CD1c-positive myeloid dendritic cell (primary cell): ENCODE data around the gene UBE3A.
A peak's percentile ranks its signal among the peaks of the same experiment; 100 is the strongest.
"Not testable (repeated sequence)": the region's sequence is repeated elsewhere in the genome, so short reads cannot be mapped to it uniquely, and the experiment has no call there.

Source experiments
- DNase-seq: peaks from one replicate; pipeline ENCODE4 v3.0.0-alpha.2; 2016; ENCODE audit errors: extremely low spot score

UBE3A gene

DNA sequence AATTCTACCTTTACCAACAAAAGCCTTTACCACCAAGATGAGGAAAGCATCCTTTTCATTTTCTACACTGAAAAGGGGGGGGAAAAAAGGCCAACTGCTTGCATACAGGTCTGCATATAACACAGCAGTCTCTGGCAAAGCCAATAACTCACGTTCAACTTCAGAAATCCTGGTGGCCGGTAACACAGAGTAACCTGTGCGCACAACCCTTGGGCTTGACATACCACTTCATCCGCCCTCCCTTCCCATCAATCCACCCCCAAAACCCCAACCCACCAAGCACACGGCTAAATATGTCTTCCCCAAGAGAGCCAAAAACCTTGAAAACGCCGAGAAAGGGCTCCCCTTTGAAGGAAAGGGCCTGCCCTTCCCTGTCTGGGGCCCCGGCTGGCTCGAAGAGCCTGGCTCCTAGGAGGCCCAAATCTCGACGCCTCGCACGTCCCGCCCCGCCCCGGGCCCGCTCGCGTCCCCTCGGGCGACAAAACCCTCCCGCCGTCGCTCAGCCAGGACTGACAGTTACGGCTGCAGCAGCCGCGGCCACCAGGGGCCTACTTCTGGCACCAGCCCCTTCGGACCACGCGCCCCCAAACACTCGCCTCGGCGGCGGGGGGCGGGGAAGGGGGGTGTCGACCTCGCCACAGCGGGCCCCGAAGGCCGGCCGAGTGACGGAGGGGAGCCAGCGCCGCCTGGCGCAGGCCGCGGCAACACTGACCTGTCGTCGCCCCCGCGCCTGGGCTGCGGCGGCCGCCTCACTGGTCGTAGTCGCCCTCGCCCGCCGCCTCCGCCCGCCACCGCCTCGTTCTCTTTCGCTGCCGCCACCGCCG, 835 bp downstream of the UBE3A start:
- peak; percentile 79 for DNase-seq

- no peak for DNase-seq
These were observed 2.1 kb downstream of the UBE3A start for GRCh38 chr15:25436707-25437106.

DNA sequence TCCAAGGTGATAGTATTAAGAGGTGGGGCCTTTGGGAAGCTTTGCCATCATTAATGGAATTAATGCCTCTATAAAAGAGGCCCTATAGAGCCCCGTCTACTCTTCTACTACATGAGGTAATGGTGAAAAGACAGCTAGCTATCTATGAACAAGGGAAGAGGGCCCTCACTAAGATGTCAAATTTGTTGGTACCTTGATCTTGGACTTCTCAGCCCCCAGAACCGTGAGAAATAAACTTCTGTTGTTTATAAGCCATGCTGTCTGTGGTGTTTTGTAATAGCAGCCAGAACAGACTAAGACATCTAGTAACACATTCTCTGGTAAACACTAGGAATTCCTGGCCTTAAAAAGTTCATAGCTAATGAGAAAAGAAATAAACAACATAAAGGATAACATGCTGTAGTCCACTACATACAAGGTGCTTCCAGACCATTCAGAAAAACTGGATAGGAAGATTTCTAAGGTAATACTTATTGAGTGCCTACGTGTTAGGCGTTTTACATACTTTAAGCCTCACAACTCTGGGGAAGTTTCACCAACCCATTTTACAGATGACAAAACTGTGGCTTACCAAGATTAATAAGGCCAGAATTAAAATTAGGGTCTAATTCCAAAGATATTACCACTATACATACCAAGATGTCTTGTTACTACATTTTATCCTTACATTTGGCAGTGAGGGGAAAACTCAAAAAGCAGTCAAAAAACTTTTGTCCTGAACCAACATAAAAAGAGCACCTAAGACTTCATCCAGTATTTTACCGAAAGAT, 3.2 kb downstream of the UBE3A start:
- no peak for DNase-seq

DNA sequence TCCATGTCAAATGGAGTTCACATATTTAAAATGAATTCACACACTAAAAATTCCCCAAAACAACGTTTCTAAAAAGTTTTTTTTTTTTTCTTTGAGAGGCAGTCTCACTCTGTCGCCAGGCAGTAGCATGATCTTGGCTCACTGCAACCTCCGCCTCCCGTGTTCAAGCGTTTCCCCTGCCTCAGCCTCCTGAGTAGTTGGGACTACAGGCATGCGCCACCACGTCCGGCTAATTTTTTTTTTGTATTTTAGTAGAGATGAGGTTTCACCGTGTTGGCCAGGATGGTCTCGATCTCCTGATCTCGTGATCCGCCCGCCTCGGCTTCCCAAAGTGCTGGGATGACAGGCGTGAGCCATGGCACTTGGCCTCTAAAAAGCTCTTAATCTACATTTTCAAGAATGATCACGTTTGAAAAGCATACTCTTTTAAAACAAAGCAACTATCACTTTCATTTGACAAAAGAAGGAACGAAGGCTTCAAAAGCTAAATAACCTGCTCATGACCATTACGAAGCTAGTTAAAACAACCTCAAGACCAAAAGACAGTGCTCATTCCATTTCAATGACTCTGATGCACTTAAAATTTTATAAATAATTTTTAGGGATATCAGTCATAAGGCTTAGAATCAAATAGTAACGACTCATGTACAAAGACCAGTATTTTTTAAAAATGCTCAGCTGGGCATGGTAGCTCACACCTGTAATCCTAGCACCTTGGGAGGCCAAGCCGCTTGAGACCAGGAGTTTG, 5.5 kb downstream of the UBE3A start:
- DNase-seq, result no peak

- no peak for DNase-seq
These were observed 6.8 kb downstream of the UBE3A start for GRCh38 chr15:25431836-25432561.

GRCh38 chr15:25427861-25428260, 11.0 kb downstream of the UBE3A start:
- DNase-seq, result no peak

- no peak for DNase-seq
These were observed 11.8 kb downstream of the UBE3A start for GRCh38 chr15:25426896-25427610.

DNA sequence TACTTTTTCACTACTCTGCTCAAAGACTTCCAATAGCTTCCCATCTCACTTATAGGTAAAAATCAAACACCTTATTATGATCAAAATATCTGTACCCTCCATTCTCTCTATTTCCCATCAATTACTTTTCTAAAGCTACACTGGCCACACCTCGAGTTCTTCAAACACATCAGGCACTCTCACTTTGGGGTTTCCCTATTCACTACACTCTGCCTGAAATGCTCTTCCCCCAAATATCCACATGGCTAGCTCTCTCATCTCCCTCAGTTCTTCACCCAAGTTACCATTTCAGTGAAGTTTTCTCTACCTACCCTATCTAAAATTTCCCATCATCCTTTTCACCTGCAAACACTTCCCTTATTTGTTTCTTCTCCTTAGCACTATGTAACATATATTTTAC, 14.8 kb downstream of the UBE3A start:
- DNase-seq, result no peak

DNA sequence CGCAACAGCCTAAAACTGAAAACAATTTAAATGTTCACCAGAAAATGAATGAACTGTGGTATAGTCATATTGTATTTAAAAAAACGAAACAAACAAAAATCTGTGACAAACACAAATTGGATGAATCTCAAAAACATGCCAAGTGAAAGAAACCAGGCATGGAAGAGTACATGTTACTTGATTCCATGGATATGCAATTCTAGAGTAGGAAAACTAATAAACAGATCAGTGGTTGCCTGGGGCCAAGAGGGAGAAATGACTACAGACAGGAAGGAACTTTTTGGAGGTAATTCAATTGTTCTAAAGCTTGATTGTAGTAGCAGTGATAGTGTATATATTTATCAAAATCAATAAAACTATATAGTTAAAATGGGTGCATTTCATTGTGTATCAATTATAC, 16.8 kb downstream of the UBE3A start:
- no peak for DNase-seq

- DNase-seq, result no peak
These were observed 20.6 kb downstream of the UBE3A start for GRCh38 chr15:25418202-25418601.

DNA sequence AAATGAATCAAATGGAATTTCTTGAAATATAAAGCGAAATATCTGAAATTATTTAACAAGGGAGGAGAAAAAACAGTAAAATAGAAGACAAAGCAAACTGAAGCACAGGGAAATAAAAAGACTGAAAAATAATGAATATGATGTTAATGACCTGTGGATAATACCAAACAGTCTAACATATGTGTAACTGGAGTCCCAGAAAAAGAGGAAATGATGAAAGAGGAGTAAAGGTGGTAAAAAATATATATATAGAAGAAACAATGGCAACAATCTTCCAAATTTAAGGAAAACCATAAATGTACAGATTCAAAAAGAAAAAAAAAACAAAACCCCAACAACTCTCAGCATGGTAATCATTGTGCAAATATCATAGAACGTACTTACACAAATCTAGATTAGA, 21.2 kb downstream of the UBE3A start:
- no peak for DNase-seq

DNA sequence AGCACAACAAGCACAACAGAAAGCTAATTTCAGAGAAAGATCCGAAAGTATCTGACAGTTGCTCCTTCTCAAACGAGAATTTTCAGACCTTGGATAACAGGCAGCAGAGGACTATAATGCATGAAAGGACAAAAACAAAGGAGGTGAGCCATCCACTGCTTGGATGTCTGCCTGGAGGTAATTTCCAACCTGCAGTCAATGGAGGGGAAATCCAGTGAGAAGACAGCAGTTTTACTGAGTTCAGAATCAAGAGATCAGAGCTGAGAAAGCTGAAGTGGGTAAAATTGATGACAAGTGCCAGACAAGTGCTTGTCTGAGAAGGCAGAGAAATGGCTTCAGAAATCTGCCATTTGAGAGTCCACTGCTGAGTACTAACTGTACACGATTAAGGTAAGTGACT, 22.1 kb downstream of the UBE3A start:
- DNase-seq, result no peak

DNA sequence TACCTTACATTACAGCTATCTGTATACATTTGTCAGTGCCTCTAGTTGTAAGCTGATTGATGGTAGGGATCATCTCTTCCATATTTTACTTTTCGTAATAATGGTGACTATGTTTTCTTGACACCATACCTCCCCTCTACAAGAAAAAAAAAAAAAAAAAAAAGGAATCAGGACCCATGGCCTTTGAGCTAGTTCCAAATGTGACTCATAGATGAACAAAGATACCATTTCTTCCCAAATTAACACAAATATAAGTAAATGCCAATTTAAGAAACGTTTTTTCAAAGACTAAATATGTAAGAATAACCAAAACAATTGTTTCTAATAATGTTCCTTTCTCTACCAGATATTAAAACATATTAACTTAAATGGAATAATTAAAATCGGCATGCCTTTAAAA, 23.1 kb downstream of the UBE3A start:
- DNase-seq, result no peak

DNA sequence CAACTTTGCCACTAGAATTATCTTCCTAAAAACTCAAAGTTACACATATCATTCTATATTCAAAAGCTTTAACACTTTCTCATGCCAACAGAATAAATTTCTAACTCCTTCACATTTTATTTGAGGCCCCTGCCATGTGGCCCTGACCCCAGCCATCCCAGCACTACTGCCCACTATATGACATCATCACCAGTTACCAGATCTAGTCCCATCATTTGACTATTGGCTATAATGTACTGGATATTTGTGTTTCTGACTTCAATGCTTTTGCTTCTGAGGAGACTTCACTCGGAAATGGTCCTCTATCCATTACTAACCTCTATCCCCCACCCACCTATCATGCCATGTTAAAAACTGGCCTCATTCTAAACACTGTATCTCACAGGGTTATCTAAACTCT, 23.6 kb downstream of the UBE3A start:
- DNase-seq, result no peak

GRCh38 chr15:25410649-25411048, 28.2 kb downstream of the UBE3A start:
- peak; percentile 73 for DNase-seq

GRCh38 chr15:25409731-25410130, 29.1 kb downstream of the UBE3A start:
- not testable (repeated sequence) for DNase-seq

DNA sequence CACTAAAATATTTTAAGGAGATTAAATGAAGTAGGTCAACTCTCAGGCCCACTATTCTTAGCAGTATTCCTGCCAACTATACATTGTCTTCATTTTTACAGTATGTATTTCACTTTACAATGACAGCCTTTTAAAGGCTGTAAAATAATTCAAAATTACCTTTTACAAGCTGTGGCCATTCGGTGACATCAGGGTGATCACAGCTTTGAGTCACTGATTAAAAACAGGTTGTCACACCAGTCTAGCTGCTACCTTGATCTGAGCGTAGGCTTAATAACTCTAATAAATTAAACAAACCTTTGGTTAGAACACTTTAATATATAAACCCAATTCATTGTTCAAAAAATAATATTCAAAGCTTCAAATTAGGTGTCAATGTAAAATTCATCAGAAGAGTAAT, 29.9 kb downstream of the UBE3A start:
- DNase-seq, result no peak

GRCh38 chr15:25408428-25408827, 30.4 kb downstream of the UBE3A start:
- no peak for DNase-seq

GRCh38 chr15:25407950-25408349, 30.9 kb downstream of the UBE3A start:
- no peak for DNase-seq

DNA sequence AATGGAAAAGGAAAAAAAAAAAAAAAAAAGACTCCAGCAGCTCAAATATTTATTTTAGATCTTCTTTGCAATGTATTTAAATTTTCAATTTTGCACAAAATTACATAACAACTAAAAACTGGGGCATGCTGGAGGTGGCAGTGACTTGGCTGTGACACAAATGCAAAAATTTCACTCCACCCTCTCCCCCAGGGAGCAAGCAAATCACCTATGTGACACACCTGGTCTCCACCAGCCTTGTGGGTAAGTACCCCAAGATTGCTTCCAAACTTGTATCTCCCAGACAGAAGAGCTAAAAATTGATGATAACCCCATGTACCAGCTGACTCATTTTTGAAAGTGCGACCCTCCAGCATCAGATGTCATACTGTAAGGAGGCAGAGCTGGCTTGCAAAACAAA, 32.0 kb downstream of the UBE3A start:
- no peak for DNase-seq

DNA sequence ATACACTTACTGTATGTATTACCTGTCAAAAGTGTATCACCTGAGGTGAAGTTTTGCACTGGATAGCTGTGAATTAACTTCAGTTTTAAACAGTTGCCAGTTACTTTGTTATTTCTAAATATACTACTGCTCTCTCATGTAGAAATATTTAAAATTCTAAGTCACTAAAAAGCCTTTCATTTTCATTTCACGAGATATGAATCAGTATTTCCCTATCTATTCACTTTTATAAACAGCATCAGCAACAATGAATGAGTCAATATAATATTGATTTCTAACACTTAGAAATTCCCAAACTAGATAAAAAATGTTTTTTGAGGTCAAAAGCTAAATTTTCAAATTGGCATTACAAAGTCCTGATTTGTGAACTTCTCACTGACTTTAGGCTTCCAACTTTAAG, 32.6 kb downstream of the UBE3A start:
- DNase-seq, result no peak
